ENCODE measurements around the gene CASKIN1. TPM values are rescaled to one million over a fixed set of nuclear protein-coding genes. Genes with fewer than 3 reads are reported as not detected.

The CASKIN1 gene
- total and polyA plus RNA-seq, 10 of the 15 experiments (the other 5 are each of a cell fraction or from before 2014, with no cell fraction given) = 0.03 to 0.33 (median 0.11) TPM; not detected in 5

DNA sequence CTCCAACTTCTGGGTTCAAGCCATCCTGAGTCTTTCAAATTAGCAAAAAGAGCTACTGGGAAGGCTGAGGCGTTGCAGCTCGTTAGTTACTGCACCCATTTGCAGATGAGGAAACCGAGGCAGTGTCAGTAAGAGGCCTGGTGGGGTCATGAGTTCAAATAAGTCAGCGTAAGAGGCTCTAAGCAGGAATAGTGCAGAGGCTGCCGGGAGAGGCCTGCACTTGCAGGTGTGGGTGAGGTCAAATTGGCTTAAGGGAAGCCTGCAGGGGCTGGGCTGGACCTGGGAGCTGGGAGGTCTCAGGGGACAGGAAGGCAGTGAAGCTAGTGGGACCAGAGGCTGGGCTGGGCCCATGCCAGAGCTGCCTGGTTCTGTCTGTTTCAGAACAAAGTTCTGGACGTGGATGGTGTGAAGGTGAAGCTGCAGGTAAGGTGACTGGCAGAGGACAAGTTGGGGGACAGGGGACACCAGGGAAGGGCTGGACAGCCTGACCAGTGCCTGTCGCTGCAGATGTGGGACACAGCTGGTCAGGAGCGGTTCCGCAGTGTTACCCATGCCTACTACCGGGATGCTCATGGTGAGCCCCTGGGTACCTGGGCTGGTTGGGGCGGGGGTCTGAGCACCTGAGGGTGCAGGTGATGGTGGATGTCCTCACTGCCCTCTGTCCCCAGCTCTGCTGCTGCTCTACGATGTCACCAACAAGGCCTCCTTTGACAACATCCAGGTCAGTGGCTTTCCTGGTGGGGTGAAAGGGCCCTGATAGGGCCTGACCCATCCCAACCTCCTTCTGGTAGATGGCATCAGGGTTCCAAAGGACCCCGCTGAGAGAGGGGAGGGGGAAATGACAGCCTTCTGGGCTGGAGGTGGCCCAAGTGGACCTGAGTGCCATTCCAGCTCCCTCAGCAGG is 45.0 kb downstream of the CASKIN1 start:
- no peak overlapping the region for H2AFZ ChIP-seq (ENCODE audit: control insufficient read depth, low read depth, low read length)
- H3K27ac ChIP-seq (ENCODE audit: control insufficient read depth, insufficient read depth) = peak overlapping the region; percentile 13; the same call in 1 of the 2 replicates
- H4K20me1 ChIP-seq (ENCODE audit: control insufficient read depth, insufficient read depth) = peaks cover 9% of the 10 kb centered on the region; the same call in 1 of the 2 replicates
- DNase-seq (ENCODE audit: low read depth, low spot score) (no peak), ATAC-seq (no peak), FAIRE-seq (no peak)
- SMC1A ChIA-PET (ENCODE audit: uncharacterized antibody, unreplicated experiment) = interaction anchor here (0.9 to 1.4 kb wide), 3 partner anchors 11 to 135 kb away, joined by 3 to 5 read pairs (median 3); no protein-coding TSS in a partner anchor
- CTCF ChIA-PET = interaction anchor here (0.6 to 2.0 kb wide), 8 partner anchors 11 to 156 kb away, joined by 3 to 18 read pairs (median 3); partner anchors contain the start of gene PKD1
- WGBS (ENCODE audit: insufficient coverage, insufficient replicate concordance, low lambda C conversion rate, missing lambda C conversion rate) = 31% methylated on average over 13 of the region's 13 CpGs
- in situ Hi-C loops (cut with MboI) (no loop called here), intact Hi-C loops (cut with micrococcal nuclease; ENCODE audit: unreplicated experiment) (loop anchor here (5.0 kb wide), 1 partner anchor 144 kb away; the partner anchor contains the start of gene ZNF598)
- H3K4me2 ChIP-seq (ENCODE audit: control insufficient read depth, insufficient read depth) = peak overlapping the region; percentile 75
- H3K27me3 ChIP-seq (replicated peaks in 1 of 2; ENCODE audit: control insufficient read depth in 2 of 2, insufficient read depth in 2 of 2, low read length in 1 of 2) = no peaks in the 10 kb centered on the region
- POLR2A ChIA-PET = interaction anchor here (0.6 kb wide), 1 partner anchor 1950 kb away, joined by 3 read pairs; no protein-coding TSS in a partner anchor
- RAD21 ChIA-PET (ENCODE audit: unreplicated experiment) = interaction anchor here (1.2 to 1.9 kb wide), 3 partner anchors 10 to 30 kb away, joined by 3 to 16 read pairs (median 10); no protein-coding TSS in a partner anchor
- H3K4me3 ChIP-seq = peak overlapping the region; percentile 98; the same call in 1 of the 2 replicates
- H3K9ac ChIP-seq (ENCODE audit: control insufficient read depth, insufficient read depth, low read length) = peak overlapping the region; percentile 100
- peaks cover 0 to 20% of the 10 kb centered on the region in 2 experiments; a peak in 2 of 4 replicates for H3K36me3 ChIP-seq (ENCODE audit: control insufficient read depth in 2 of 2, insufficient read depth in 2 of 2, low read length in 1 of 2)
- H3K4me1 ChIP-seq (ENCODE audit: control insufficient read depth, insufficient read depth, low read length) = peaks cover 37% of the 10 kb centered on the region
- peaks cover 37% of the 10 kb centered on the region for H3K79me2 ChIP-seq (ENCODE audit: control insufficient read depth, insufficient read depth, low read length)
- H3K9me3 ChIP-seq (replicated peaks; ENCODE audit: control insufficient read depth, insufficient read depth, low read length) = no peaks in the 10 kb centered on the region
- no TSS peak for BruUV-seq (replicated peaks)
- TF ChIP-seq SMAD1 (IDR thresholded peaks at IDR 0.05; ENCODE audit: low read depth, partially characterized antibody) (no peak), BCLAF1 (IDR thresholded peaks at IDR 0.05) (no peak), MTA3 (IDR thresholded peaks at IDR 0.05; ENCODE audit: borderline replicate concordance, low read length) (no peak), ZZZ3 (IDR thresholded peaks at IDR 0.05; ENCODE audit: control insufficient read depth, insufficient read length, low read depth) (no peak), CBFB (IDR thresholded peaks at IDR 0.05; ENCODE audit: low read depth) (no peak), SRF (IDR thresholded peaks at IDR 0.05; ENCODE audit: low read depth in 2 of 2, low read length in 2 of 2) (no peak), ESRRA (IDR thresholded peaks at IDR 0.05; ENCODE audit: low read length) (no peak), IKZF2 (IDR thresholded peaks at IDR 0.05) (no peak), POLR2AphosphoS5 (IDR thresholded peaks at IDR 0.05; ENCODE audit: low read length) (peak; percentile 32; the same call in 1 of the 2 replicates), SMAD5 (IDR thresholded peaks at IDR 0.05; ENCODE audit: low read depth) (0 out of 2 replicates have a peak, but pooled peaks have one; percentile 13), MYB (IDR thresholded peaks at IDR 0.05; ENCODE audit: borderline replicate concordance, low read depth, low read length) (no peak)
- TF ChIP-seq, protein P1, sequence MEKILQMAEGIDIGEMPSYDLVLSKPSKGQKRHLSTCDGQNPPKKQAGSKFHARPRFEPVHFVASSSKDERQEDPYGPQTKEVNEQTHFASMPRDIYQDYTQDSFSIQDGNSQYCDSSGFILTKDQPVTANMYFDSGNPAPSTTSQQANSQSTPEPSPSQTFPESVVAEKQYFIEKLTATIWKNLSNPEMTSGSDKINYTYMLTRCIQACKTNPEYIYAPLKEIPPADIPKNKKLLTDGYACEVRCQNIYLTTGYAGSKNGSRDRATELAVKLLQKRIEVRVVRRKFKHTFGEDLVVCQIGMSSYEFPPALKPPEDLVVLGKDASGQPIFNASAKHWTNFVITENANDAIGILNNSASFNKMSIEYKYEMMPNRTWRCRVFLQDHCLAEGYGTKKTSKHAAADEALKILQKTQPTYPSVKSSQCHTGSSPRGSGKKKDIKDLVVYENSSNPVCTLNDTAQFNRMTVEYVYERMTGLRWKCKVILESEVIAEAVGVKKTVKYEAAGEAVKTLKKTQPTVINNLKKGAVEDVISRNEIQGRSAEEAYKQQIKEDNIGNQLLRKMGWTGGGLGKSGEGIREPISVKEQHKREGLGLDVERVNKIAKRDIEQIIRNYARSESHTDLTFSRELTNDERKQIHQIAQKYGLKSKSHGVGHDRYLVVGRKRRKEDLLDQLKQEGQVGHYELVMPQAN (conservative IDR thresholded peaks at IDR 0.05) = no peak
- TF ChIP-seq, protein P2, sequence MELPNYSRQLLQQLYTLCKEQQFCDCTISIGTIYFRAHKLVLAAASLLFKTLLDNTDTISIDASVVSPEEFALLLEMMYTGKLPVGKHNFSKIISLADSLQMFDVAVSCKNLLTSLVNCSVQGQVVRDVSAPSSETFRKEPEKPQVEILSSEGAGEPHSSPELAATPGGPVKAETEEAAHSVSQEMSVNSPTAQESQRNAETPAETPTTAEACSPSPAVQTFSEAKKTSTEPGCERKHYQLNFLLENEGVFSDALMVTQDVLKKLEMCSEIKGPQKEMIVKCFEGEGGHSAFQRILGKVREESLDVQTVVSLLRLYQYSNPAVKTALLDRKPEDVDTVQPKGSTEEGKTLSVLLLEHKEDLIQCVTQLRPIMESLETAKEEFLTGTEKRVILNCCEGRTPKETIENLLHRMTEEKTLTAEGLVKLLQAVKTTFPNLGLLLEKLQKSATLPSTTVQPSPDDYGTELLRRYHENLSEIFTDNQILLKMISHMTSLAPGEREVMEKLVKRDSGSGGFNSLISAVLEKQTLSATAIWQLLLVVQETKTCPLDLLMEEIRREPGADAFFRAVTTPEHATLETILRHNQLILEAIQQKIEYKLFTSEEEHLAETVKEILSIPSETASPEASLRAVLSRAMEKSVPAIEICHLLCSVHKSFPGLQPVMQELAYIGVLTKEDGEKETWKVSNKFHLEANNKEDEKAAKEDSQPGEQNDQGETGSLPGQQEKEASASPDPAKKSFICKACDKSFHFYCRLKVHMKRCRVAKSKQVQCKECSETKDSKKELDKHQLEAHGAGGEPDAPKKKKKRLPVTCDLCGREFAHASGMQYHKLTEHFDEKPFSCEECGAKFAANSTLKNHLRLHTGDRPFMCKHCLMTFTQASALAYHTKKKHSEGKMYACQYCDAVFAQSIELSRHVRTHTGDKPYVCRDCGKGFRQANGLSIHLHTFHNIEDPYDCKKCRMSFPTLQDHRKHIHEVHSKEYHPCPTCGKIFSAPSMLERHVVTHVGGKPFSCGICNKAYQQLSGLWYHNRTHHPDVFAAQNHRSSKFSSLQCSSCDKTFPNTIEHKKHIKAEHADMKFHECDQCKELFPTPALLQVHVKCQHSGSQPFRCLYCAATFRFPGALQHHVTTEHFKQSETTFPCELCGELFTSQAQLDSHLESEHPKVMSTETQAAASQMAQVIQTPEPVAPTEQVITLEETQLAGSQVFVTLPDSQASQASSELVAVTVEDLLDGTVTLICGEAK (IDR thresholded peaks at IDR 0.05; ENCODE audit: borderline replicate concordance) = no peak
